Ishikawa (cell line): ENCODE data around the gene FMO5.

Source experiments
- EP300 ChIP-seq: IDR thresholded peaks from 2 replicates; pipeline ENCODE4 v1.6.1; 2012; ENCODE audit warnings: borderline replicate concordance
- TF ChIP-seq, protein P1 (sequence below): IDR thresholded peaks from 2 replicates; pipeline ENCODE4 v1.6.1; 2012; ENCODE audit warnings: low read depth, mild to moderate bottlenecking

DNA sequence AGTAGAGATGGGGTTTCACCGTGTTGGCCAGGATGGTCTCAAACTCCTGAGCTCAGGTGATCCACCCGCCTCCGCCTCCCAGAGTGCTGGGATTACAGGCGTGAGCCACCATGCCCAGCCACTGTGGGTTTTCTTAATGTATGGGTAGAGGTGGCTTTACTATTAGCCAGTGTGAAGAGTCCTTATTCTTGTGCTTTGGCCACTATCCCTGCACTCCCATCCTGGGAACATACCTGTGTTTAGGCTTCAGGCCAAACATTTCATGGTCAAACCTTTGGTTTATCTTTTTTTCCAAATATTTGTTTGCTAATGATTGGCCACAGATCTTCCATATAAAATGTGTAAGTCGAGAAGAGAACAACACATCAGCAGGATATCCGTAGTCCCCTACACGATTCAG is 16.5 kb downstream of the FMO5 start:
- TF ChIP-seq EP300: no peak
- TF ChIP-seq, protein P1, sequence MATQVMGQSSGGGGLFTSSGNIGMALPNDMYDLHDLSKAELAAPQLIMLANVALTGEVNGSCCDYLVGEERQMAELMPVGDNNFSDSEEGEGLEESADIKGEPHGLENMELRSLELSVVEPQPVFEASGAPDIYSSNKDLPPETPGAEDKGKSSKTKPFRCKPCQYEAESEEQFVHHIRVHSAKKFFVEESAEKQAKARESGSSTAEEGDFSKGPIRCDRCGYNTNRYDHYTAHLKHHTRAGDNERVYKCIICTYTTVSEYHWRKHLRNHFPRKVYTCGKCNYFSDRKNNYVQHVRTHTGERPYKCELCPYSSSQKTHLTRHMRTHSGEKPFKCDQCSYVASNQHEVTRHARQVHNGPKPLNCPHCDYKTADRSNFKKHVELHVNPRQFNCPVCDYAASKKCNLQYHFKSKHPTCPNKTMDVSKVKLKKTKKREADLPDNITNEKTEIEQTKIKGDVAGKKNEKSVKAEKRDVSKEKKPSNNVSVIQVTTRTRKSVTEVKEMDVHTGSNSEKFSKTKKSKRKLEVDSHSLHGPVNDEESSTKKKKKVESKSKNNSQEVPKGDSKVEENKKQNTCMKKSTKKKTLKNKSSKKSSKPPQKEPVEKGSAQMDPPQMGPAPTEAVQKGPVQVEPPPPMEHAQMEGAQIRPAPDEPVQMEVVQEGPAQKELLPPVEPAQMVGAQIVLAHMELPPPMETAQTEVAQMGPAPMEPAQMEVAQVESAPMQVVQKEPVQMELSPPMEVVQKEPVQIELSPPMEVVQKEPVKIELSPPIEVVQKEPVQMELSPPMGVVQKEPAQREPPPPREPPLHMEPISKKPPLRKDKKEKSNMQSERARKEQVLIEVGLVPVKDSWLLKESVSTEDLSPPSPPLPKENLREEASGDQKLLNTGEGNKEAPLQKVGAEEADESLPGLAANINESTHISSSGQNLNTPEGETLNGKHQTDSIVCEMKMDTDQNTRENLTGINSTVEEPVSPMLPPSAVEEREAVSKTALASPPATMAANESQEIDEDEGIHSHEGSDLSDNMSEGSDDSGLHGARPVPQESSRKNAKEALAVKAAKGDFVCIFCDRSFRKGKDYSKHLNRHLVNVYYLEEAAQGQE: no peak
